Peyer's patch (tissue), 4 donors: Measurements from ENCODE around the gene TMEM217. TPM values are rescaled to one million over a fixed set of nuclear protein-coding genes. Genes with fewer than 3 reads are reported as not detected.

Experiments
- DNase-seq, 3 donors: peaks; one replicate each; pipeline ENCODE4 v3.0.0-alpha.2; 2017 to 2019
- H3K27ac ChIP-seq, 4 donors: fragments of 200-600 bp; sonication (generic); one replicate each; pipeline ENCODE4 v1.5.1; 2016 to 2019
- H3K27me3 ChIP-seq, 2 donors: fragments of 200-600 bp; sonication (generic); one replicate each; pipeline ENCODE4 v1.5.1; 2019
- H3K36me3 ChIP-seq, 3 donors: fragments of 200-600 bp; sonication (generic); one replicate each; pipeline ENCODE4 v1.5.1; 2016 to 2019
- H3K4me1 ChIP-seq, 4 donors: fragments of 200-600 bp; sonication (generic); one replicate each; pipeline ENCODE4 v1.5.1; 2016 to 2019
- H3K4me3 ChIP-seq, 4 donors: fragments of 200-600 bp; sonication (generic); 1 replicate in 3 of 4; 2 replicates in 1 of 4; pipeline ENCODE4 v1.5.1; 2016 to 2019; ENCODE audit warnings: mild to moderate bottlenecking in 1 of 4
- H3K9me3 ChIP-seq, 4 donors: fragments of 200-600 bp; sonication (generic); one replicate each; pipeline ENCODE4 v1.5.1; 2016 to 2019; ENCODE audit warnings: mild to moderate bottlenecking in 1 of 4
- CTCF ChIP-seq, 6 experiments: fragments of 450-650 bp in 4 of 6; fragments of 200-600 bp in 2 of 6; sonication (generic) in 1 of 6; IDR thresholded peaks; one replicate each; pipeline ENCODE4 v1.5.1; 2017 to 2019; ENCODE audit warnings: antibody characterized with exemption in 6 of 6, mild to moderate bottlenecking in 3 of 6, moderate library complexity in 1 of 6
- POLR2A ChIP-seq, 2 donors: fragments of 450-650 bp; IDR thresholded peaks; one replicate each; pipeline ENCODE4 v1.5.1; 2017; ENCODE audit warnings: antibody characterized with exemption in 2 of 2, mild to moderate bottlenecking in 2 of 2, moderate library complexity in 2 of 2
- total RNA-seq, 4 donors: library from RNA; depleted of rRNA; stranded (reverse); fragments of >200 nt; gene quantifications; one replicate each; pipeline ENCODE4 v1.1.0, GENCODE V29; 2016

The TMEM217 gene
- total RNA-seq, 4 donors from 2014 or later, result 0.53 TPM; not detected in 3

GRCh38 chr6:37239526-37239925 lies 18.4 kb downstream of the TMEM217 start:
- TF ChIP-seq CTCF (IDR thresholded peaks at IDR 0.05), result no peak
- TF ChIP-seq POLR2A (IDR thresholded peaks at IDR 0.05), result no peak
- no peaks in the 10 kb centered on the region for H3K9me3 ChIP-seq
- no peak overlapping the region for H3K4me3 ChIP-seq
- H3K27me3 ChIP-seq, result no peaks in the 10 kb centered on the region
- peak overlapping the region; percentile 52 to 77 (median 68) for H3K27ac ChIP-seq
- H3K4me1 ChIP-seq, result peaks cover 0 to 23% (median 0%) of the 10 kb centered on the region in 4 donors
- no peak for DNase-seq
- H3K36me3 ChIP-seq, result no peaks in the 10 kb centered on the region

DNA sequence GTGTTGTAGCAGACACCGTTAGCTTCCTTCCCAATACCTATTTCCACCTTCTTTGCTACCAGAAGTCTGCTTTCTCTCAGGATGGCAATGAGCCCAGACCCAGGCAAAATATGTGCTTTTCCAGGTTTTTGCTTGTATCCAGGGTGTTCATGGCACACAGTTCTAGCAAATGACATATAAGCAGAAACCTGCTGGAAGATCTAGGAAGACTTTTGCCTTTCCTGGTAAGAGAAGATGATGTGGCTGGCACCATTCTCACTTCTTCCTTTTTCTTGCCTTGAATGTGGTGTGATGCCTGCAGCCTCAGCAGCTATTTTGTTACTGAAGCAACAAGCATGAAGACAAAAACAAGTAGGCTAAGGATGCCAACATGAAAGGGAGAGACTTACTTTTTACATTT lies 19.6 kb downstream of the TMEM217 start:
- TF ChIP-seq POLR2A (IDR thresholded peaks at IDR 0.05) (no peak), CTCF (IDR thresholded peaks at IDR 0.05) (no peak)
- H3K4me3 ChIP-seq, result no peak overlapping the region
- H3K4me1 ChIP-seq, result peaks cover 0 to 15% (median 0%) of the 10 kb centered on the region in 4 donors
- H3K36me3 ChIP-seq, result no peaks in the 10 kb centered on the region
- H3K9me3 ChIP-seq, result no peaks in the 10 kb centered on the region
- DNase-seq, result no peak
- no peak overlapping the region for H3K27ac ChIP-seq
- H3K27me3 ChIP-seq, result no peaks in the 10 kb centered on the region

- H3K4me1 ChIP-seq, result peaks cover 0 to 15% (median 0%) of the 10 kb centered on the region in 4 donors
- no peak overlapping the region for H3K4me3 ChIP-seq
- DNase-seq, result no peak
- TF ChIP-seq POLR2A (IDR thresholded peaks at IDR 0.05), result no peak
- no peak for TF ChIP-seq CTCF (IDR thresholded peaks at IDR 0.05)
- H3K9me3 ChIP-seq, result no peaks in the 10 kb centered on the region
- H3K36me3 ChIP-seq, result no peaks in the 10 kb centered on the region
- H3K27me3 ChIP-seq, result no peaks in the 10 kb centered on the region
- H3K27ac ChIP-seq, result no peak overlapping the region
Observed at GRCh38 chr6:37237789-37238188, 20.2 kb downstream of the TMEM217 start.

GRCh38 chr6:37236921-37237320 lies 21.0 kb downstream of the TMEM217 start:
- no peak overlapping the region for H3K4me3 ChIP-seq
- DNase-seq, result no peak
- H3K9me3 ChIP-seq, result no peaks in the 10 kb centered on the region
- H3K27ac ChIP-seq, result no peak overlapping the region
- H3K27me3 ChIP-seq, result no peaks in the 10 kb centered on the region
- TF ChIP-seq CTCF (IDR thresholded peaks at IDR 0.05), result no peak
- TF ChIP-seq POLR2A (IDR thresholded peaks at IDR 0.05), result no peak
- H3K36me3 ChIP-seq, result no peaks in the 10 kb centered on the region
- H3K4me1 ChIP-seq, result peaks cover 0 to 8% (median 0%) of the 10 kb centered on the region in 4 donors

DNA sequence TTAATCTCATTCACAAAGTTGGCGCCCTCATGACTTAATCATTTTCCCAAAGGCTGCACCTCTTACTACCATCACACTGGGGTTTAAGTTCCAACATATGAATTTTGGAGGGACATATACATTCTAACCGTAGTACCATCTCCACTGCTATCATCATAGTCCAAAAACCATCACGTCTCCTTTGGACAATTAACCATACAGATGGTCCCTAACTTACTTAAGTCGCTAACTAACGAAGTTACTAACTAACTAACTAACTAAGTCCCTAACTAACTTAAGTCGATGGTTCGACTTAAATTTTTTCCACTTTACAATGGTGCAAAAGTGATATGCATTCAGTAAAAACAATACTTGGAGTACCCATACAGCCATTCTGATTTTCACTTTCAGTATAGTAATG lies 24.4 kb downstream of the TMEM217 start:
- H3K27ac ChIP-seq, result no peak overlapping the region
- no peaks in the 10 kb centered on the region for H3K4me1 ChIP-seq
- no peaks in the 10 kb centered on the region for H3K36me3 ChIP-seq
- H3K9me3 ChIP-seq, result no peaks in the 10 kb centered on the region
- H3K4me3 ChIP-seq, result no peak overlapping the region
- H3K27me3 ChIP-seq, result no peaks in the 10 kb centered on the region
- TF ChIP-seq POLR2A (IDR thresholded peaks at IDR 0.05) (no peak), CTCF (IDR thresholded peaks at IDR 0.05) (no peak)
- no peak for DNase-seq

- DNase-seq, result no peak
- Histone ChIP-seq H3K9me3 (no peaks in the 10 kb centered on the region), H3K27ac (no peak overlapping the region), H3K36me3 (no peaks in the 10 kb centered on the region), H3K4me3 (no peak overlapping the region), H3K27me3 (no peaks in the 10 kb centered on the region), H3K4me1 (no peaks in the 10 kb centered on the region)
- no peak for TF ChIP-seq POLR2A (IDR thresholded peaks at IDR 0.05)
- TF ChIP-seq CTCF (IDR thresholded peaks at IDR 0.05), result no peak
Observed at GRCh38 chr6:37232430-37233017, 25.4 kb downstream of the TMEM217 start.
